Activated CD4-positive, alpha-beta T cell treated with anti-CD3 and anti-CD28 coated beads, Interleukin-2, amount 50 U/mL, for 1 hour (primary cell): ENCODE measurements around the gene RUNX3.

ENCODE experiments used
- DNase-seq: peaks from one replicate; pipeline ENCODE4 v3.0.0-alpha.2; 2020

The RUNX3 gene

DNA sequence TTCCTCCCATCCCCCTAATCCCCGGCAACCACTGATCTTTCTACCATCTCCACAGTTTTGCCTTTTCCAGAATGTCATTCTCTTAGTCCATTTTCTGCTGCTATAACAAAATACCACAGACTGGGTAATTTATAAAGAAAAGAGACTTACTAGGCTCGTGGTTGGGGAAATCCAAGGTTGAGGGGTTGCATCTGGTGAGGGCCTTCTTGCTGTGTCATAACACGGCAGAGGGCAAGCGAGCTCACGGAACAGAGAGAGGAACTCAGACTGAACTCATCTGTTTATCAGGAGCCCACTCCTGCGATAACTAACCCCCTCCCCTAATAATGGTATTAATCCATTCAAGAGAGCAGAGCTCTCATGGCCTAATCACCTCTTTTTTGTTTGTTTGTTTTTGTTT lies 52.0 kb downstream of the RUNX3 start:
- no peak for DNase-seq

DNA sequence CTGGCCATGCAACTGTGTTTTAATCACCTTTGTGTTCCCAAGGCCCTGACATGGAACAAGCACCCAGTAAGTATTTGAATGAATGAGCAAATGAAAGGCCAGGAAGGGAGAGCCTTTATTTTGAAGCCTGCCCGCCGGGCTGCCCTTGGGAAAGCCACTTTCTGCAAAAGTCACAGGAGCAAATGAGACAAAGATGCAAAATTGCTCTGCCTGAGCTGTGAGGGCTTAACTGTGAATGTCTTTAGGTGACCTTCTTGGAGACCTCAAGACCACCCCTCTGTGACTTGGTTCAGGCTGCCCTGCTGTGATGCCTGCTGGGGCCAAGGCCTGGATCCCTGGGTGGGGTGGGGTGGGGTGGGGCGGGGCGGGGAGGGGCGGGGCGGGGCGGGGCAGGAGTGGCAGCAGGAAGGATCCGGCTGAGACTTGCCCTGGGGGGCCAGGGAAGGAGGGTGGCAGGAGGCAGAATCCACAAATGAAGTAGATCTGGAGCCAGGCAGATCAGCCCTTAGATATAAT lies 54.0 kb downstream of the RUNX3 start:
- no peak for DNase-seq

DNA sequence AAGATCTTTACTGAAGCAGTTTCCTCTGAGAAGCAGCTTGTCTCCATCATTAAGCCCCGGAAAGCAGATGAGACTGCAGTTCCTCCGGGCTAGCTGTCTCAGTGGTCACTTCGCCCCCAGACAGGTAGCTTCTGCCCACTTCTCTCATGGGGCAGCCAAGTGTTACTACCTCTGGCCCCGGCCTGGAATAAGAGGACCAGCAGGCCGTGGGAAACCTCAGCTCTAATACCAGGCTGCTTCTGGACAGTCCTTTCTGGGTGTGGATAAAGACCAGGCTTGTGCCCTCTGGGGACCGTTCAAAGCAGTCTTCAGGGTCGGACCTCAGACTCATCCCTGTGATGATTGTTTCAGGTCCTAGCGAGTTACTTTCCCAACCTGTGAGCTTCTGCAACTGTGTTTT lies 54.8 kb downstream of the RUNX3 start:
- DNase-seq: no peak

DNA sequence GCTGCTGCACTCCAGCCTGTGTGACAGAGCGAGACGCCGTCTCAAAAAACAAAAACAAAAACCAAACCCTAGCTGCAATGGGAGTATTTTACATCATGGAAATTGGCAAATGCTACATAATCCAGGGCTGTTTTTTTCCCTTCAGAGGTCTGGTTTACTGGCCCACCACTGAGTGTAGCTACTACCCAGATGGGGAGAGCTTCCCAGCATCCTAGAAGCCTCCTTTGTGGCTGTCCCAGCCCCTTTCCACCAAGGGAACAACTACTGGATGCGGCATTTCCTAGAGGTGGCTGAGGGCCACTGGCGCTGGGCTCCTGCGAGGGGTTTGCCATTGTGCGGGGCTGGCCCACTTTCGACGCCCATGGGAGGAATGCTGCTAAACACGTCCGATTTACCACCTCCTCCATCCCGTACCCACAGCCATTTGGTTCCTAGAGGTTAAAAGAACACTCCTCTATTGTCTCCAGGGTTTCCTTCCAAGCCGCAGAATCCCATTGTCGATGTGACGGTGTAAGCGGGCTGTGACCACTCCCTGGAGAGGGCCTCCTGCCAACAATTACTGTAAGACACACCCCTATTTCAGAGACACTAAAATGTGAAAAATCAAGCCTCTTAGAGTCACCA lies 55.4 kb downstream of the RUNX3 start:
- no peak for DNase-seq

DNA sequence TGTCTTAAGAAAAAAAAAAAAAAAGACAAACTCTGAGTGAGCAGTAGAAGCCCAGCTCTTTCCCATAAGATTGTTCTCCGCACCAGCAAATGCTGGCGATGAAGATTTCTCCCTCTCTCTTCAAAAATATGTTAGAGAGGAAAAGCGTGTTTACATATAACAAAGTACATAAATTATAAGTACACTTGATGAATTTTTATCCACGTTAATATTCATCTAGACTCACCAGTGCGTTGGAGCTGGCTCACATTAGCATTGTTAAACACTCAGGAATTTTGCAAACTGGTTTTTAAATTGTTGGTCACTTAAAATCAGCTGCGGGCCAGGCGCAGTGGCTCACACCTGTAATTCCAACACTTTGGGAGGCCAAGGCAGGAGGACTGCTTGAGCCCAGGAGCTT lies 56.0 kb downstream of the RUNX3 start:
- DNase-seq: no peak

DNA sequence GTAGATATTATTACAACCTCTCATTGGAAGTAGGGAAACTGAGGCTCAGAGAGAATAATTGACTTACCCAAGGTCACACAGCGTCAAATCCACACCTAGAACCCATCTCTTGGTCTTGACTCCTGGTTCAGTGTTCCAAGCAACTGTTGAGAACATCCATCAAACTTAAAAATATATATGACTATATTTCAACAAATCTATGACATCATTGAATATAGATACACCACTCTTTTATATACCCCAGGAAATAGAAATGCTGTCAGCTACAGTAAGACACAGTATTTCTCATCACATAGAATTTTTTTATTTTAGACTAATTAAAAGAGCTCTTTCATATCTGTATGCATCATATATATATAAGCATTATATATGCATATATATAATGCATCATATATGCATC lies 56.9 kb downstream of the RUNX3 start:
- DNase-seq: no peak

DNA sequence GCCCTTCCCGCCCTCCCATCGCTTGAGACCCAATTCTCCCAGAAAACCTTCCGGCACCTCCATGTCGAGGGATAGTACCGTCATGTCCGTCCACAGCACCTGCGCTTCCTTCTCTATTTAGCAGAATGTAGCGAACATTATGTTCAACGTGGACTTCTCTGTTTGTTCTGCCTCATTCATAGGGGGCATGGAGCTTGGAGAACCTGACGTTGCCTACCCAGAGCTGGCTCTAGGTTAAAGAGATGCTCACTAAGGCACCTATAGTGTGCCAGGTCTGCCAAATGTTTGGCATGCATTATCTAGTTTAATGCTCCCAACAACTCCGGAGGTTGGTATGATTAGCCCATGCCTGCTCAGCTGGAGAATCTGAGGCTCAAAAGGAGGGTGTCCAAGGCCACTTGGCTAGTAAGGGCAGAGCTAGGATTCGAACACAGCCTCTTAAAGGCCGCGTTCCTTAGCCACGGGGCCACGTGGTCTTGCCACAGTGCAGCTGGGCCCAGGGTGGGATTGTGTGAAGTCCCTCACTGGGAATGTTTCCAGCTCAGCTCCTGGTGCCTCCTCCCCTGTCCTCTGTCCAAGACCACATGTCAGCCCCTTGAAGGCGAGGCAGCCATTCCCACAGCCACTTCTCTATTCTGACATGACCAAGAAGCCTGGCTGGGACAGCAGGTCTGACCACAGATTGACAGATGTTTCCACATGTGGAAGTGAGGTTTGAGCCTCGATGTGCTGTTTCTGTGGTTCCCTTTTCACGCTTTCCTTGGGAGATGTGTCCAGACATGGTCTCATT lies 57.8 kb downstream of the RUNX3 start:
- no peak for DNase-seq

DNA sequence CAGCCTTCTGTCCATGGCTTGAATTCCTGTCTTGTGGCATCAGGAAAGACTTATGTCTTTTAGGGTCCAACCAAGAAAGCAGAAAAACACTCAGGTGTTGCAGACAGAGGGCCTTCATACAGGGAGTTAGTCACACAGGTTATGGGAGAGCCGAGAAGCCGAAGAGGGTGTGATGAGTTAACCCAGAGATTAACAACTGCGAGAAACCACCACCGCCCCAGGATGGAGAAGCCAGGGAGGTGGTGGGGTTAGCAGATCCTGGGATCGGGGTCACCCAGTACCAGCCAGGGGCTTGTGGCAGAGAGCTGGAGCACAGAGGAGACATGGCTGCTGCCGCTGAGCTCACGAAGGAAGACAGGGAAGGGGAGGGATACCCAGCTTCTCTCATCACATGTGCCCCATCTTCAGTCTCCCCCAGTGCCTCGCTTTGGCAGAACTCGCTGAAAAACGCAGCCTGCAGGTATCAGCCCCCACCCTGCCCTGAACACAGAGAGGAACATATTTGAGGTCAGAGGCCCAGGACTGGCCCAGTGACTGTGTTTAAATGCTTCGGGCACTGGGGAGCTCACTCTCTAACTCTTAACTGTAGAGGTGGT lies 58.7 kb downstream of the RUNX3 start:
- DNase-seq: no peak

DNA sequence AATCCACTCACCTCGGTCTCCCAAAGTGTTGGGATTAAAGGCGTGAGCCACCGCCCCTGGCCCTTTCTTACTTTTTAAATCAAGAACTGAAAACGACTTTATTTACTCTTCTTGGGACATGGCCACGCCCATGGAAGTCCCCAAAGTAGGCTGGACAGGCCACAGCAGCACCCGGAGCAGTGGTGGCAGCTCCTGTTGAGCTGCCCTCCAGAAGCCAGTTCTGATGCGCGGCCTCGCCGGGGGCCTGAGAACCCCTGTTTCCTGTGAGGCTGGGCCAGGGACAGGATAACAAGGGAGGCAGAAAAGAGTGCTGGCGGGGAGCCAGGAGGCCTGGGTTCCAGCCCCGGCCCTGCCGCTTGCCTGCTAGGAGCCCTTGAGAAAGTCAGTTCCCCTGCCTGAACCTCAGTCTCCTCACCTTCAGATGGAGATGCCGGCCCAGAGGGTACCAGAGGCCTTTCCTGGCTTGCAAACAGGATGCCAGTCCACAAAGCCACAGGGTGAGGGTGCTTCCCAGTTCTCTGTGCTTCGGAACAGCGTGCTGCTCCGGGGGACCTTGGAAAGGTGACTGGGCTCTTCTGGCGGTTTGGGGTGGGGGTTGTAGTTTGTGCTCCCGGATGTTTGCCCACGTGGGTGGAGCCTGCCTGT lies 59.4 kb downstream of the RUNX3 start:
- peak; percentile 4 for DNase-seq

DNA sequence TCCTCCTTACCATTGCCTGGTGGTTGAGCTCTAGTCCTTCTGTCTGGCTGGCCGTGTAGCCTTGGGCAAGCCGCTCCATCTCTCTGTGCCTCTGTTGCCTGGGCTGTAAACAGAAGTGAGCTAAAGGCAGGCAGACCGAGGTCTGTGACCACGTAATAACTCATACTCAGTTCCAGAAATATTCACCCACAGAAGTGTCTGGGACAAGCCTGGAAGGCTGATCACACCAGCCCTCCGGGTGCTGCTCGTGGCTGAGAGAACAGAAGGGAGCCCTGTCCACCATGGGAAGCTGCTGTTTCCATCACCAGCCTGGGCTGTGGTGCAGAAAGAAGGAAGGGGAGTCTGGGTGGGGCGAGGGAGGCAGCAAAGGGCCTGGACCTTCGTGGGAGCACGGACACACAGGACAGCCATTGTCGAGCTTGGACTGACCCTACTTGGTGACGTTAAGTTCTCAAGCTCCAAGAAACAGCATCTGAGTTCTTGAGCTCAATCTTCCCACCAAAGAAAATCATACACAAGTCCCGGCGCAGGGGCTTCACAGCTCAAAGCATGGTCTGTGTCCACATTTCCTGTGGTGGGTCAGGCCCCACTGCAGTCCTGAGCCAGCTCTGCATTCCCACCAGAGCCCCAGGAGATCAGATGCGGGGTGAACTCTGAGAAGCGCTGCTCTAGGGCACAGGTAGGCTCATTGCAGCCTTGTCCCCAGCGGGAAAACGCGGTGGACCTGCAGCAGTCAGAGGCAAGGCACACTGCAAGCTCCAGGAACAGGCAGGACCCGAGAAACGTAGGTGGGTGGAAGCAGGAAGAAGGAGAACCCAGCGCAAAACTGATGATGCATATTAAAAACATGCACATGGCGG lies 61.8 kb downstream of the RUNX3 start:
- no peak for DNase-seq

DNA sequence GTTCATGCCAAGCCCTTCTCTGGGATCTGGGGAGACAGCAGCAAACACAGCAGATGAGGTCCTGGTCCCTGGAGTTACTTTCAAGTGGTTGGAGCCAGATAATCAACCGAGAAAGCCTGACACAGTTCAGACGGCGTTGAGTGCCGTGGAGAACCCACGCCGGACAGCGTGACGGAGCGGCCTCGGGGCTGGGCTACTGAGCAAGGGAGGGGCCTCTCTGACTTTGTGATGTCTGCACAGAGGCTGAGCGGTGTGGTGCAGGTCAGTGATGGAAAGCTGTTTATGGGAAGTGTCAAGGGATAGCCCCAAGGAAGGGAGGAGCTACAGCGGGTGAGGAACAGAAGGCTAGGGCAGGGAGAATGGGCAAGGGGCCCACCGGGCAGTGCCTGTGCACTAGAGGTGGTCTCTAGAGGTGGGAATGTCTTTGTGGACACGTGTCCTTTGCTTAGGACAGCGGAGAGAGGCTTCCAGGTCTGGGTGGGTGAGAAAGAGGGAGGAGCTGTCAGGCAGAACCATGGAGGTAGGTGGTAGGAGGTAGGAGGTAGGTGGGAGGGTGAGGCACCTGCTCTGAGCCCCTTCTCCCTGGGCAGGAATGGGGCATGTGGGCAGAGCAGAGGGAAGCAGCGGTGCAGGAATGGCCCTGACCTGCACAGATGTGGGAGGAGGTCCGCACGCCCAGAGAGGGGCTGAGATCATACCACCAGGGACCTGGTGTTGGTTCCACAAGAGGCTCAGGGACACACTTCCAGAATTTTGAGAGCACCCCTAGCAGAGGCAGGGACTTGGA lies 62.8 kb downstream of the RUNX3 start:
- DNase-seq: no peak

DNA sequence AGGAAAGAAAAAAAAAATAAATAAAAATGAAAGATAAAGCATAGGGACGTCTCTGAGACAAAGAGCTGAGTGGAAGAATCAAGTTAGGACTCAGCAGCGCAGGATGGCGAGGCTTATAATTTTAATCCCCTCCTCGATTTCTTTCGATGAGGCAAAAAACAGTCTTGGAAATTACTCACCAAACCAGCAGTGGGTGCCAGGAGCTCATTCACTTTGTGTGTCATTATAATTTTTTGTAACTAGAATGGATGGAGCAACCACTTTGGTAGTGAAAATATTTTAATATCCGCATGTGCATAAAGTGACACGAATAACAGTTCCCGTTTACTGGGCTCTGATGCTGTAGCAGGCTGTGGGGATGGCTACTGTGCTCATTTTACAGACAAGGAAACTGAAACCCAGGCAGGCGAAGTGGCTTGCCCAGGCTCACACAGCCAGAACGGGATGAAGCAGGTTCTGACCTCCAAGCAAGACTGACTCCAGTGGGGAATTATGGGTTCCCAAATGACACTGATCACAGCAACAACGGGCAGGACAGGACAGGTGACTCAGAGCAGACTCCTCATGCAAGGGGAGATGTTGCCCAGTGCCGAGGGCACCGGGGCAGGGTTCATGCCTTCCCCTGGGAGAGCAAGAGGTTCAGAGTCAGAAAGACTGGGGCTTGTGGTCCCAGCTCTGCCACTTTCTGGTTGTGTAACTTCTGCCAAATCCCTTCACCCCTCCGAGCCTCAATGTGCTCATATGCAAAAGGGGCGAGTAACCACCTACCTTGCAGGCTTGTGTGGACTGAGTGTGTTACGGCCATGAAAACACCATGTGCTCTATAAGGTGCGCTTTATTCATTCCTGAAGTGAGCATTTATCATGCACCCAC lies 63.6 kb downstream of the RUNX3 start:
- DNase-seq: no peak

DNA sequence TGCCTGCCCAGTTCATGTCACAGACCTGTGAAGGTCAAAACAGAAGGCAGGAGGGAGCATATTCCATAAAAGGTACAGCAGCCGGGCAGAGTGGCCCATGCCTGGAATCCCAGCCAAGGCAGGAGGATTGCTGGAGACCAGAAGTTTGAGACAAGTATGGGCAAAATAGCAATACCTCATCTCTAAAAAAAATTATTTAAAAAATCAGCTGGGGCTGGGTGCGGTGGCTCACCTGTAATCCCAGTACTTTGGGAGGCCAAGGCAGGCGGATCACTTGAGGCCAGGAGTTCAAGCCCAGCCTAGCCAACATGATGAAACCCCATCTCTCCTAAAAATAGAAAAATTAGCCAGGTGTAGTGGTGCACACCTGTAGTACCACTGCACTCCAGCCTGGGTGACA lies 64.5 kb downstream of the RUNX3 start:
- no peak for DNase-seq

DNA sequence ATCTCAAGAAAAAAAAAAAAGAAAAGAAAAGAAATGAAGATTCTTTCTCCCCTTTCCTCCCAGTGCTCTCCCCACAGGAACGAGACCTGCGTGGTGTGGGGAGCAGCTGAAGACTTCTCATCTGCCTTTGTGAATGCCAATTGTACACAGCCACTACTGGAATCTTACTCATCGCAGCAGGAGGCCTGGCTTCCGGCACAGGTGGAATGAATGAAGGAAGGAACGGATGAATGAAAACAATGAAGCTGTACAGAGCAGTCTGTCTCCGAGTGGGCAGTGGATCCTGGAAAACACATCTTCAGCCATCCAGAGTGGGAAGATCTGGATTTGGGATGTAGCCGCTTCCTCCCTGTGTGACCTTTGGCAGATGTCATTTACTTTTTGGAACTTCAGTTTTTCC lies 64.9 kb downstream of the RUNX3 start:
- no peak for DNase-seq

DNA sequence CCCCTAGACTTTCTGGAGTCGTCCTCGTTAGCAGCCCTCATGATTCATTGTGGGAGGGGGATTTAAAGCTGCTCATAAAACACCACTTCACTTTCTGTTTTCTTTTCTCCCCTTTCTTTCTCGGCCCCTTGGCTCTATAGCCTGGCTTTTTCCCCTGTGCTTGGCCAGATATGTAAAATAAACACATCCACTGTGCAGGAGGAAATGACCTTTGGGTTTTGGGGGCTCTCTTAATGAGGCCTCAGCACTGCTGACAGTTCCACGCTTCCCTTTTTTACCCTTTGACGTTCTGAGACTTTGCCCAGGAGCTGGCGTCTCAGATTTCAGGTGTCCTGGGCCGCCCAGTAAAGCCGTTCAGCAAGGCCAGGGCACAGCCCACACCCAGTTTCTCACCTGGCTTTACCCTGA lies 65.7 kb downstream of the RUNX3 start:
- DNase-seq: no peak

DNA sequence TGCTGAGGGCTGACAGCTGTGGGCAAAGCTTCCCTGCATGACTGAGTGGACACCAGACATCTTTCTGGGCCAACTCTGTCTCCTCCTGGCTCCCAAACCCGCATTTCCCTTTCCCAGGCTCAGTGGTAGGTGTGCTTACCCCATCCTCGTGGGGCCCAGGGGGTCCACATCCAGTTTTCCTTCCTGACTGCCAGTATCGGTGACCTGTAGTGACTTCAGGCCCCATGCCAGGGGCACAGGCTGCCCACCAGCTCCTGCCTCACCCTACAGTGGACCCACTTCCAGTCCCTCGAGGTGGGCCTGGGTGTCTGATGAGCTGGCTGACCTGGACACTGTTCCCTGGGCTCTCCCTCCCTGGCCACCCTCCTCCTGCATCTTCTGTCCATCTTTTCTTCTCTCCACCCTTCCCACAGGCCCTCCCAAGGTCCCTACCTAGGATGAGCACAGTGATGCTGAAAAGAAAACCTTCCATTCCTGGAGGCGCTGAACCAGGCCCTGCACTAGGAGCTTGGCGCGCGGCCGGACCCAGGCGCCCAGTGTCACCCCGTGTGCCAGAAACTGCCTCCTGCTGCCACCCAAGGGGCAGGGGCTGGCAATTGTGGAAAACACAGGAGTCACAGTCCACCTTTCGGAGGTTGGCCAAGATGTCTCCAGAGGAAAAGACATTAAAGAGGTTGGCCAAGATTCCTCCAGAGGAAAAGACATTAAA lies 67.1 kb downstream of the RUNX3 start:
- no peak for DNase-seq

DNA sequence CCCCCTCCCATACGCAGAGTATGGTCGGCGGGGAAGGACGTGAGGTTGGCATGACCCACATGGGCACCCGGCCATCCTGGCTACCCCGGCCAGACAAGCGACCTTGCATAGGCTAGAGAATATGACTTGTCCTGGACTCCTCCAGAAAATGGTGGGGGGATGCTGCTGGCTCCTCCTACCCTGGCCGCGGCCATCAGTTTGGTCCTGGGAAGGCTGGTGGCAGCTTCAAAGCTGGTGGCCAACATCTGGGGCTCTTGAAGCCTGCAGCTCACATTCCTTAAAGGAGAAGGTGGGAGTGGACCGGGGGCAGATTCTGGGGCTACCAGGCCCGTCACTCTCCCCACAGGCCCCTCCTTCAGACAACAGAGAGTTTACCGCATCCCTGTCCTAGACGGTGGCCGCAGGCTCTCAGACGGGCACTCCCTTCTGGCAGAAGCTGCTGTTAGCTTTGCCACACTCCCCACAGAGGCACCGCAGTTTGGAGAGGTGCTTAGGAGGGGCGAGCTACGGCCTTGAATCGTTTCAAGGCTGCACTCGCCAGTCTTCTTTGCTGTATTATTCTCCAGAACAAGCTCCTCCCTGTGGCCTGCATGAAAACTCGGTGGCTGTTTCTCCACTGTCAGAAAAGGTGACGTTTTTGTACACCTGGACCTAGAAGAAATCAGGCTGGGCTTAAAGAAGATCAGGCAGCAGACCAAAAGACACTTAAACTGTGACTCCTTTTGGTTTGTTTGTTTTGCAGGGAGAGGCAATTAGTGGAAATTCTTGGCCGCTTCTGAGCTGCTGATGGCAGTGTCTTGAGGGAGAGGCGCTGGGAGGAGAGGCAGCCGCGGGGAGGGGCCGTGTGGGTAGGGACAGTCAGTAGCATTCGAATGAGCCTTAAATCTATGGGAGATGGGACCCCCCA lies 68.0 kb downstream of the RUNX3 start:
- no peak for DNase-seq

DNA sequence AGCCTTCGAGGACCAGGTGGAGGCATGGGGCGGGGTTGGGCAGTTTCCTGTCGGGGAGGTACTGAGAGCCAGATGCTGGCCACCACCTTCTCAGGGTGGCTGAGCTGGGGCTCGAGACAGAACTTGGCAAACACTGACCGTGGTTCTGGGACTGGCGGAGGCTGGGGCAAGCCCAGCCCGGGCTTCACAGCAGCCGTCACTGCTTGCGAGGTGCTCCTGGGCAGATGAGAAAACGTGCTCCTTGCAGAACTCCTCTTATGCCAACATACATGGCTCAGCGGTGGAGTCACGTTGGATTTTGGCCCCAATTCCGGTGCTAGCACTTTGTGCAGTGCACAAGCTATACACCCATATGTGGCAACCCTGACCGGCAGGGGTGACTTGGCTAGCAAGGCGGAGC lies 69.2 kb downstream of the RUNX3 start:
- no peak for DNase-seq
